SK-N-MC (cell line): ENCODE data around the gene PTPN12.
A peak's percentile ranks its signal among the peaks of the same experiment; 100 is the strongest.

ENCODE experiments used
- EZH2 ChIP-seq: fragments of 200-600 bp; sonication (generic); IDR thresholded peaks from one replicate; pipeline ENCODE4 v1.6.1; 2017; ENCODE audit warnings: antibody characterized with exemption
- FOXP2 ChIP-seq: optimal IDR thresholded peaks from 2 replicates; pipeline ENCODE3; 2011; ENCODE audit warnings: mild to moderate bottlenecking, moderate library complexity; ENCODE audit not compliant: insufficient read depth; ENCODE audit errors: extremely low read length, control extremely low read depth
- POLR2AphosphoS5 ChIP-seq: IDR thresholded peaks from 2 replicates; pipeline ENCODE4 v1.6.1; 2012; ENCODE audit warnings: mild to moderate bottlenecking, low read depth, low read length, borderline replicate concordance

DNA sequence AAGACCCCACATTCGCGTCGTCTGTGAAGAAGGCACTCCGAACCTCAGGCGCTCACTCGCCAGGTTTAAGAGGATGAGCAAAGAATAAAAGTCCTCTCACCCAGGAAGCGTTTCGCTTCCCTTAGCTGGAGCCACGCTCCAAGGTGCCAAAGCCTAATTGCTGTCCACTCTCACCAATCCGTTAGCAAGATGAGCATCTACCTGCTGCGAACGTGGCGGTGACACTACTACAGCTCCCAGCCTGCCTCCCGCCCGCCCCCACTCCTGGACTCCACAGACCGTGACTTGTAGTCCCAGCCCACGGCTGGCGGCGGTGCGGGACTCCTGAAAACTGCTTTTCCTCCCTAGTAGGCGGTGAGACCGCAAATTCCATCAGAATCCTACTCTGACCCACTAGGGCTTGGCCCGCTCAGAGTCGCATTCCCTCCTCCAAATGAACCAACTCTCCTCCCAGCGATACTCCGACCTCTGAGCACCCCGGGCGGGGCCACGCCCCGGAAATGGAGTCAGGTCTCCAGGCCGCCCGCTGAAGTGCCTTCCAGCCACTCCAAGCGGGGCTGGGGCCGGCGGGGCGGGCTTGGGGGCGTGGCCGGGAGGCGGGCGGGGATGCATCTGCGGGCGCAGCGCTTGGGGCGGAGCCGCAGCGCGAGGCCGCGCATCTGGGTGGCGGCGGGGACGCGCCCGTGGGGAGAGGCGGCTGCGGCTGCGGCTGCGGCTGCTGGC lies 521 bp upstream of the PTPN12 start:
- TF ChIP-seq EZH2 = no peak
- peak; percentile 95 for TF ChIP-seq POLR2AphosphoS5
- TF ChIP-seq FOXP2 = no peak
